Choroid plexus epithelial cell (primary cell): Measurements from ENCODE around the gene TMEM245.

Source experiments
- DNase-seq: peaks from one replicate; pipeline ENCODE4 v3.0.0-alpha.2; 2010; ENCODE audit warnings: low read depth
- H3K4me3 ChIP-seq: 2 replicates; pipeline ENCODE4 v1.5.1; 2011; ENCODE audit warnings: low read depth, mild to moderate bottlenecking, control low read depth, low read length, moderate library complexity
- CTCF ChIP-seq: conservative IDR thresholded peaks from 2 replicates; pipeline ENCODE4 v1.5.1; 2011; ENCODE audit warnings: low read depth, mild to moderate bottlenecking, control low read depth, inconsistent platforms, low read length, moderate library complexity

Gene TMEM245

GRCh38 chr9:109019420-109019819 lies 100.3 kb downstream of the TMEM245 start:
- TF ChIP-seq CTCF = no peak
- H3K4me3 ChIP-seq = no peak overlapping the region
- no peak for DNase-seq

GRCh38 chr9:109017493-109017892 lies 102.3 kb downstream of the TMEM245 start:
- no peak for DNase-seq
- no peak for TF ChIP-seq CTCF
- no peak overlapping the region for H3K4me3 ChIP-seq

GRCh38 chr9:109017061-109017460 lies 102.7 kb downstream of the TMEM245 start:
- TF ChIP-seq CTCF = no peak
- no peak overlapping the region for H3K4me3 ChIP-seq
- DNase-seq = peak; percentile 59

GRCh38 chr9:109016132-109016531 lies 103.6 kb downstream of the TMEM245 start:
- TF ChIP-seq CTCF = no peak
- no peak for DNase-seq

GRCh38 chr9:109014608-109015280 lies 105.0 kb downstream of the TMEM245 start:
- no peak overlapping the region for H3K4me3 ChIP-seq
- TF ChIP-seq CTCF = no peak
- DNase-seq = no peak

More at GRCh38 chr9:109016132-109016531, 103.6 kb downstream of the TMEM245 start:
- no peak overlapping the region for H3K4me3 ChIP-seq

GRCh38 chr9:109013679-109014607 lies 105.8 kb downstream of the TMEM245 start:
- H3K4me3 ChIP-seq = peak overlapping the region; percentile 84
- DNase-seq = peak; percentile 94
- no peak for TF ChIP-seq CTCF
